MM.1S (cell line): Measurements from ENCODE around the gene DLL4.

Source experiments
- DNase-seq: peaks from one replicate; pipeline ENCODE4 v3.0.0-alpha.2; 2015
- H2AFZ ChIP-seq: fragments of 300-600 bp; sonication (generic); 2 replicates; pipeline ENCODE4 v1.6.0; 2016; ENCODE audit warnings: antibody characterized with exemption, low read length
- H3F3A ChIP-seq: fragments of 300-600 bp; sonication (generic); 2 replicates; pipeline ENCODE4 v1.6.1; 2016; ENCODE audit warnings: mild to moderate bottlenecking, antibody characterized with exemption, low read length, moderate library complexity, mixed read lengths; ENCODE audit not compliant: insufficient read depth
- H3K27ac ChIP-seq: fragments of 300-600 bp; sonication (generic); 2 replicates; pipeline ENCODE4 v1.5.1; 2016; ENCODE audit warnings: mild to moderate bottlenecking, low read length
- H3K27me3 ChIP-seq: fragments of 300-600 bp; sonication (generic); replicated peaks from 2 replicates; pipeline ENCODE4 v1.6.0; 2016; ENCODE audit warnings: low read length; ENCODE audit not compliant: insufficient read depth
- H3K36me3 ChIP-seq: fragments of 300-600 bp; sonication (generic); replicated peaks from 2 replicates; pipeline ENCODE4 v1.6.1; 2016; ENCODE audit warnings: mild to moderate bottlenecking, low read length, mixed read lengths; ENCODE audit not compliant: insufficient read depth
- H3K4me1 ChIP-seq: fragments of 300-600 bp; sonication (generic); 2 replicates; pipeline ENCODE4 v1.6.1; 2016; ENCODE audit warnings: low read length, mixed read lengths
- H3K4me2 ChIP-seq: fragments of 300-600 bp; sonication (generic); 2 replicates; pipeline ENCODE4 v1.6.0; 2016; ENCODE audit warnings: low read depth, low read length
- H3K4me3 ChIP-seq: fragments of 300-600 bp; sonication (generic); 2 replicates; pipeline ENCODE4 v1.5.1; 2016; ENCODE audit warnings: low read length, mixed read lengths
- H3K79me2 ChIP-seq: fragments of 300-600 bp; sonication (generic); 2 replicates; pipeline ENCODE4 v1.6.1; 2016; ENCODE audit warnings: mixed run types, low read length, mixed read lengths
- H3K9ac ChIP-seq: fragments of 300-600 bp; sonication (generic); 2 replicates; pipeline ENCODE4 v1.6.1; 2016; ENCODE audit warnings: low read length, mixed read lengths
- H3K9me2 ChIP-seq: fragments of 300-600 bp; sonication (generic); replicated peaks from 2 replicates; pipeline ENCODE4 v1.6.1; 2016; ENCODE audit warnings: mild to moderate bottlenecking, low read length, mixed read lengths; ENCODE audit not compliant: insufficient read depth
- H3K9me3 ChIP-seq: fragments of 300-600 bp; sonication (generic); replicated peaks from 2 replicates; pipeline ENCODE4 v1.6.1; 2016; ENCODE audit warnings: mild to moderate bottlenecking, low read length, mixed read lengths; ENCODE audit not compliant: insufficient read depth
- H4K20me1 ChIP-seq: fragments of 300-600 bp; sonication (generic); 2 replicates; pipeline ENCODE4 v1.6.1; 2016; ENCODE audit warnings: mild to moderate bottlenecking, low read length, moderate library complexity, mixed read lengths; ENCODE audit not compliant: insufficient read depth
- EZH2 ChIP-seq: fragments of 300-600 bp; sonication (generic); optimal IDR thresholded peaks from 2 replicates; pipeline ENCODE3; 2017; ENCODE audit warnings: low read depth, mild to moderate bottlenecking, antibody characterized with exemption, low read length, mixed read lengths
- EZH2phosphoT487 ChIP-seq: fragments of 300-600 bp; sonication (generic); IDR thresholded peaks from 2 replicates; pipeline ENCODE4 v1.6.1; 2018; ENCODE audit warnings: antibody characterized with exemption, low read length
- TF ChIP-seq, protein P1 (sequence below): fragments of 300-600 bp; sonication (generic); IDR thresholded peaks from 2 replicates; pipeline ENCODE4 v1.5.1; 2016; ENCODE audit warnings: antibody characterized with exemption, low read length, mixed read lengths

DLL4 gene

DNA sequence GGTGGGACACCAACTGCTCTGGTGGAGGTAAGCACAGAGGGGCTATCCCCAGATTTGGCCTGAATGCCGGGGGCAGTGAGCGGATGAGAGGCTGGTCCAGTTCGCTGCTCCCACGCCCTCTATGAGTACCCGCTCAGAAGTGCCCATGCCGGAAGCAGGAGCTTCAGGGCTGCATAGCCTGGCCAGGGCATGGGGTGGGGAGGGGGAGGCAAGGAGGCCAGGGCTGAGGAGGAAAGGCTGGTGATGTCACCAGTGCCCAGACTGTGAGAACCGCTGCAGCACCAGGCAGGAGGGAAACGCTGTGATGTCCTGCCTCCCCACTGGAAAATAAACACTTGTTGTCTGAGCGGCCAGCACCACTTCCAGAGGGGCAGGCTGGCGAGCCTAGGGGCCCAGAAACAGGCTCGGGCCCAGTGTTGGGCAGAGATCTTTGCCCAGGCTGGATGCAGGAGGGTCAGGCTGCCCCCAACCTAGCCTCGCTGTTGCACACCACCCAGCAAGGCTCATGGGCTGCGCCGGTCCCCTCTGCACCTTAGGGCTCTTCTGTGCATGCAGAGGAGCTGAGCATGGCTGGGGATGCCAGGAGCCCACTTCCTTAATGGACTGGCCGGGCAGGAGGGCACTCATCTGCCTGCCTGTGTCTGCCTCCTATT lies 10.9 kb upstream of the DLL4 start:
- TF ChIP-seq EZH2 = no peak
- no peak for TF ChIP-seq EZH2phosphoT487
- TF ChIP-seq, protein P1, sequence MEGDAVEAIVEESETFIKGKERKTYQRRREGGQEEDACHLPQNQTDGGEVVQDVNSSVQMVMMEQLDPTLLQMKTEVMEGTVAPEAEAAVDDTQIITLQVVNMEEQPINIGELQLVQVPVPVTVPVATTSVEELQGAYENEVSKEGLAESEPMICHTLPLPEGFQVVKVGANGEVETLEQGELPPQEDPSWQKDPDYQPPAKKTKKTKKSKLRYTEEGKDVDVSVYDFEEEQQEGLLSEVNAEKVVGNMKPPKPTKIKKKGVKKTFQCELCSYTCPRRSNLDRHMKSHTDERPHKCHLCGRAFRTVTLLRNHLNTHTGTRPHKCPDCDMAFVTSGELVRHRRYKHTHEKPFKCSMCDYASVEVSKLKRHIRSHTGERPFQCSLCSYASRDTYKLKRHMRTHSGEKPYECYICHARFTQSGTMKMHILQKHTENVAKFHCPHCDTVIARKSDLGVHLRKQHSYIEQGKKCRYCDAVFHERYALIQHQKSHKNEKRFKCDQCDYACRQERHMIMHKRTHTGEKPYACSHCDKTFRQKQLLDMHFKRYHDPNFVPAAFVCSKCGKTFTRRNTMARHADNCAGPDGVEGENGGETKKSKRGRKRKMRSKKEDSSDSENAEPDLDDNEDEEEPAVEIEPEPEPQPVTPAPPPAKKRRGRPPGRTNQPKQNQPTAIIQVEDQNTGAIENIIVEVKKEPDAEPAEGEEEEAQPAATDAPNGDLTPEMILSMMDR = no peak
- H3F3A ChIP-seq = no peaks in the 10 kb centered on the region

DNA sequence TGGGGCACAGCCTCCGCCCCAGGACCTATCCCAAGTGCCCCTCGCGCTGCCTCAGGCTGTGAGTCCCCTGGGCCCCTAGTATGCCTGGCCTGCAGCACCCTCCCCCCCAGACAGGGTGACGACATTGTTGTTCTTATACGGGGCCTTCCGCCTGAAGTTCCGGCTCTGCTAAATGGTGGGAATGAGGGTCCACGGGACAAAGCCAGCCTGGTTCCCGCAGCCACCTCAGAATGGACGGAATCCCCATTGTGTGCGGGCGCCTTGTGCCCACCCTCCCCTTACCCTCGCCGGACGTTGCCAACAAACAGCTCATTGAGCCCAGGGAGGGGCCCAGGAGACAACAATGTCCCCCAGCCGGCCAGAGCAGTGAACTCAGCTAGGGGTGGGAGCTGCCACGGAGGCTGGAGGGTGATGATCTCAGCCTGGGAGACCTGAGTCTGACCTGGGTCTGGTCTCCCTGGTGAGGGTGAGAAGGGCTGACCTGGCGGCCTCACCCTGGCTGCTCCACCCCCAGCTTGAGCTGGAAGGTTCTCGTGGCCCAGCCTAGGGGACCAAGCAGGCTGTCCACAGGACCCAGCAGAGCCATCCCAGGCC lies 10.2 kb upstream of the DLL4 start:
- H3K4me1 ChIP-seq = no peaks in the 10 kb centered on the region
- no peak for TF ChIP-seq EZH2
- TF ChIP-seq EZH2phosphoT487 = no peak
- H3K4me3 ChIP-seq = no peak overlapping the region
- H3K36me3 ChIP-seq = no peaks in the 10 kb centered on the region
- no peak overlapping the region for H3K9ac ChIP-seq
- no peak overlapping the region for H3K4me2 ChIP-seq
- no peaks in the 10 kb centered on the region for H3K9me3 ChIP-seq
- DNase-seq = no peak
- H2AFZ ChIP-seq = no peak overlapping the region
- H4K20me1 ChIP-seq = no peaks in the 10 kb centered on the region
- no peaks in the 10 kb centered on the region for H3F3A ChIP-seq
- H3K27me3 ChIP-seq = no peaks in the 10 kb centered on the region
- H3K9me2 ChIP-seq = no peaks in the 10 kb centered on the region
- H3K79me2 ChIP-seq = no peaks in the 10 kb centered on the region
- no peak overlapping the region for H3K27ac ChIP-seq

More for the DNA sequence above, 10.9 kb upstream of the DLL4 start:
- DNase-seq = no peak
- Histone ChIP-seq H3K27ac (no peak overlapping the region), H3K9me2 (no peaks in the 10 kb centered on the region), H3K4me3 (no peak overlapping the region), H3K4me1 (no peaks in the 10 kb centered on the region), H2AFZ (no peak overlapping the region), H3K79me2 (no peaks in the 10 kb centered on the region), H3K4me2 (no peak overlapping the region), H3K27me3 (no peaks in the 10 kb centered on the region), H4K20me1 (no peaks in the 10 kb centered on the region), H3K36me3 (no peaks in the 10 kb centered on the region), H3K9ac (no peak overlapping the region), H3K9me3 (no peaks in the 10 kb centered on the region)

DNA sequence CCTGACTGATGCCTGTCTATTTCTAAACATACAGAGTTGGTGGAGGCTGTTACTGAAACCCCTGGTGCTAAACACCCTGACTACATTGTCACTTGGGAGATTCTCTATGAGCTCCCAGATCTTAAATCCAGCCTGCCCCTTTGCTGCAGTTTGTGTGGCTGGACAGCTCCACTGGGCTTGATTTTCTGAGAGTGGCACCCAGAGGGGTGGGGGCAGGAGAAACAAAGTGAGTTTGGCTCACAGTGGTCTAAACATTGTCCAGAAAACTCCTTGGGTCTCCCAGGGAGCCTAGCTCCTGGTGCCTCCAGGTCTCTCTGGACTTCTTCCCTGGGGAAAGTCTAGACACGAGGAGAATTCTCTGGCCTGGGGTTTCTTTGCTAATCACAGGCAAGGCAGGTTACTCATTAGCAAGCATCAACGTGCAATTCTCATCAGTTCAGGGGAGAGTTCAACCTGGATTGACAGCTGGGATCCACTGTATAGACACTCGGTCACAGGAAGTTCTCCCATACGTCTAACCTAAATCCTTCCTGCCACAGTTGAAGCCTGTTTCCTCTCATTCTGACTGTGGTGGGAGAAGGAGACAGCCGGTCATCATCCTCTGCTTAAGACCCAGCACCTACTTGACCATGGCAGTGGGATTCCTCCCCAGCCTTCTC lies 7.1 kb upstream of the DLL4 start:
- H3K4me1 ChIP-seq = no peaks in the 10 kb centered on the region
- no peak overlapping the region for H2AFZ ChIP-seq
- peaks cover 19% of the 10 kb centered on the region for H3K27me3 ChIP-seq
- H3K27ac ChIP-seq = no peak overlapping the region
- H3K9me3 ChIP-seq = no peaks in the 10 kb centered on the region
- no peak overlapping the region for H3K9ac ChIP-seq
- TF ChIP-seq, protein P1 = no peak
- TF ChIP-seq EZH2phosphoT487 (no peak), EZH2 (no peak)
- H3K36me3 ChIP-seq = no peaks in the 10 kb centered on the region
- no peak overlapping the region for H3K4me2 ChIP-seq
- H3K4me3 ChIP-seq = no peak overlapping the region
- no peaks in the 10 kb centered on the region for H4K20me1 ChIP-seq
- H3K9me2 ChIP-seq = no peaks in the 10 kb centered on the region
- H3K79me2 ChIP-seq = no peaks in the 10 kb centered on the region
- no peaks in the 10 kb centered on the region for H3F3A ChIP-seq
- DNase-seq = no peak

DNA sequence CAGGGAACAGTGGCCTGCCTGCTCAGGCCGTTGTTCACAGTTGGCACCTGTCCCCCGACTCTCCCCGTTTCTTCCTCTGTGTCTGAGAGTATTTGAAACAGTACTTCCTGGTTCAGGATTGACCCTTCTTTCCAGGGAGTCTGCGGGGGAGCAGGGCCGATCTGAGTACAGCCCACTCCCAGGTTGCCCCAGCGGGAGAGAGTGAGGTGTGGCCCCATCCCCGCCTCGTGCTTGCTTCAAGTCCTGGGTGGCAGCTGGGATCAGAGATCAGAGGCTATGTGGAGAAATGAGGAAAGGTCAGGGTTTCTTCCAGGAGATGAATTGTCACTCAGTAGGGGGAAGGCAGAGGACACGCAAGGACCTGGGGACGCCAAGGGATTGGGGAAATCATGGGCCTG lies 6.5 kb upstream of the DLL4 start:
- Histone ChIP-seq H3K4me3 (no peak overlapping the region), H3K4me2 (no peak overlapping the region), H3K79me2 (no peaks in the 10 kb centered on the region), H3K36me3 (no peaks in the 10 kb centered on the region), H3K27ac (no peak overlapping the region), H4K20me1 (no peaks in the 10 kb centered on the region), H3K4me1 (no peaks in the 10 kb centered on the region), H3F3A (no peaks in the 10 kb centered on the region), H3K9me3 (no peaks in the 10 kb centered on the region), H3K9me2 (no peaks in the 10 kb centered on the region), H3K9ac (no peak overlapping the region), H3K27me3 (peaks cover 24% of the 10 kb centered on the region), H2AFZ (no peak overlapping the region)
- no peak for DNase-seq
- TF ChIP-seq, protein P1 = no peak
- TF ChIP-seq EZH2phosphoT487 = no peak
- TF ChIP-seq EZH2 = no peak
